Stimulated activated CD4-positive, alpha-beta T cell treated with anti-CD3 and anti-CD28 coated beads, Interleukin-2, amount 100 ng/mL, for 48 hours (primary cell): ENCODE results near the gene OR52A1.
"Not testable (repeated sequence)": the region's sequence is repeated elsewhere in the genome, so short reads cannot be mapped to it uniquely, and the experiment has no call there.

Source experiments
- DNase-seq, 2 donors: peaks; one replicate each; pipeline ENCODE4 v3.0.0-alpha.2; 2020

OR52A1 gene

GRCh38 chr11:5154657-5155056 is at the start of gene OR52A1:
Gene OR52A1, minus strand, starts transcription at chr11:5154757. Its CDS starts 2,388 bp downstream, at chr11:5152369.
- no peak for DNase-seq

- DNase-seq: no peak
Observed at GRCh38 chr11:5203366-5203765, 48.8 kb upstream of the OR52A1 start.

GRCh38 chr11:5200582-5200981 is 46.0 kb upstream of the OR52A1 start, which contains the start of gene OR51V1:
Gene OR51V1, minus strand, starts transcription at chr11:5200682. Its CDS starts 0 bp downstream, at chr11:5200682.
- DNase-seq: no peak

GRCh38 chr11:5198285-5198684 is 43.7 kb upstream of the OR52A1 start:
- DNase-seq: no peak

- DNase-seq: no peak
Observed at GRCh38 chr11:5197536-5197935, 43.0 kb upstream of the OR52A1 start.

- DNase-seq: no peak
Observed at GRCh38 chr11:5196731-5197130, 42.2 kb upstream of the OR52A1 start.

GRCh38 chr11:5196067-5196466 is 41.5 kb upstream of the OR52A1 start:
- DNase-seq: no peak

- no peak for DNase-seq
Observed at GRCh38 chr11:5192738-5193137, 38.2 kb upstream of the OR52A1 start.

GRCh38 chr11:5188201-5188600 is 33.6 kb upstream of the OR52A1 start:
- DNase-seq: no peak

GRCh38 chr11:5178046-5178837 is 23.7 kb upstream of the OR52A1 start:
- DNase-seq: no peak

- no peak for DNase-seq
Observed at GRCh38 chr11:5174934-5175333, 20.4 kb upstream of the OR52A1 start.

GRCh38 chr11:5171856-5172255 is 17.3 kb upstream of the OR52A1 start:
- no peak for DNase-seq

- not testable (repeated sequence) for DNase-seq
Observed at GRCh38 chr11:5165898-5166297, 11.3 kb upstream of the OR52A1 start.

GRCh38 chr11:5164807-5165206 is 10.2 kb upstream of the OR52A1 start:
- not testable (repeated sequence) for DNase-seq

- DNase-seq: not testable (repeated sequence)
Observed at GRCh38 chr11:5161045-5161444, 6.5 kb upstream of the OR52A1 start.

GRCh38 chr11:5160217-5160616 is 5.7 kb upstream of the OR52A1 start:
- not testable (repeated sequence) for DNase-seq

GRCh38 chr11:5159806-5160205 is 5.2 kb upstream of the OR52A1 start:
- no peak for DNase-seq

GRCh38 chr11:5153574-5154431 is 754 bp downstream of the OR52A1 start:
- DNase-seq: no peak

GRCh38 chr11:5151713-5152153 is 2.8 kb downstream of the OR52A1 start:
- no peak for DNase-seq

GRCh38 chr11:5144206-5144605 is 10.4 kb downstream of the OR52A1 start:
- DNase-seq: not testable (repeated sequence)

GRCh38 chr11:5137996-5138395 is 16.6 kb downstream of the OR52A1 start, which contains the start of gene OR52A5:
Gene OR52A5, minus strand, starts transcription at chr11:5138356. Its CDS starts 5,714 bp downstream, at chr11:5132642.
- DNase-seq: no peak

- DNase-seq: no peak
Observed at GRCh38 chr11:5137014-5137413, 17.5 kb downstream of the OR52A1 start.

- no peak for DNase-seq
Observed at GRCh38 chr11:5136261-5136660, 18.3 kb downstream of the OR52A1 start.
